Measurements from ENCODE around the gene MRGPRX1. TPM values are rescaled to one million over a fixed set of nuclear protein-coding genes. Genes with fewer than 3 reads are reported as not detected.
"Not testable (repeated sequence)": the region's sequence is repeated elsewhere in the genome, so short reads cannot be mapped to it uniquely, and the experiment has no call there.

MRGPRX1 gene
- total RNA-seq = not detected

- ATAC-seq (no peak), DNase-seq (ENCODE audit: low spot score) (no peak)
Measured at GRCh38 chr11:18939314-18939713, at the start of gene MRGPRX1. Gene MRGPRX1 (minus strand): TSS chr11:18939414. CDS start chr11:18934784, 4,630 bp downstream.

DNA sequence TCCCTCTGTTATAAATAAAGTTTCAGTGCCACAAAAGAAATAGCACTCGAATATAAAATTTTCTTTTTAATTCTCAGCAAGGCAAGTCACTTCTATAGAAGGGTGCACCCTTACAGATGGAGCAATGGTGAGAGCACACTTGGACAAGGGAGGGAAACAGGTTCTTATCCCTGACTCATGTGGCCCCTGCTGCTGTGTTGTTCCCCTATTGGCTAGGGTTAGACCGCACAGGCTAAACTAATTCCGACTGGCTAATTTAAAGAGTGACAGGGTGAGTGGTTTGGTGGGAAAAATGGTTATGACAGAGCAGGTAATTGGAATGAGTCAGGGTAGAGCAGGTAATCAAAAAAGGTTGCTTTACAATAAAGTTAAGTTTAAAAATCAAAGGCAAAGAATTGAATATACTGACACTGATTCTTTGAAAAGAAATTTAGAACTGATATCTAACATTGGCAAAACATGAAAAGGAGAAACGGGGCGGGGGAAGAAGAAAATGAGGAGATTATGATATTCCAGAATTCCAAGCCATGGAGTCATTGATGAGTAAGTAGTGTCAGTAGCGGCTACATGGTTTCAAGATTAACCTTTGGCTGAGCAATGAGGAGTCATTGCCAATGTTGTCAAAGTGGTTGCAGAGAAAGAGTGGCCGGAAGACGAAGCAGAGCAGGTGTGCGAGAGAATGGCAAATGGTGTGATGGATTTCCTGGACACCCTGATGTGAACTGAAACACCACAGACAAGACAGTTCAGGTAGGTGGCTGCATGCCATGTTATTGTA is 48.4 kb upstream of the MRGPRX1 start:
- ATAC-seq (no peak), DNase-seq (ENCODE audit: low spot score) (no peak)

DNA sequence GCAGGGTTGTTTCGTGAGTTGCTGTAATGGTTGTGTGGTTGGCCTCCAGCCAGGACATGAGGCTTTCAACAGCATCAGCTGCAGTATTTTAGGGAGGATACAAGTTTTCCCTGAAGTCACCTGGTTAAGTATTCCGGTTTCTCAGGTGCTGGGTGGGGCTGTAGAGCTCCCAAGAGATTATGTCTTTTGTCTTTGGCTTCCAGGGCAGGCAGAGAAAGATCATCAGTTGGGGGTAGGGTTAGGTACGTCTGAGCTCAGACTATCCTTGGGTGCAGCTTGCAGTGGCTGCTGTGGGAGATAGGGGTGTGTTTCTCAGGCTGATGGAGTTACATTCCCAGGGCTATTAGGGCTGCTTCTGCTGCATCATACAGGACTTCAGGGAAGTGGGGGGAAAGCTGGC is 47.5 kb upstream of the MRGPRX1 start:
- no peak for ATAC-seq

DNA sequence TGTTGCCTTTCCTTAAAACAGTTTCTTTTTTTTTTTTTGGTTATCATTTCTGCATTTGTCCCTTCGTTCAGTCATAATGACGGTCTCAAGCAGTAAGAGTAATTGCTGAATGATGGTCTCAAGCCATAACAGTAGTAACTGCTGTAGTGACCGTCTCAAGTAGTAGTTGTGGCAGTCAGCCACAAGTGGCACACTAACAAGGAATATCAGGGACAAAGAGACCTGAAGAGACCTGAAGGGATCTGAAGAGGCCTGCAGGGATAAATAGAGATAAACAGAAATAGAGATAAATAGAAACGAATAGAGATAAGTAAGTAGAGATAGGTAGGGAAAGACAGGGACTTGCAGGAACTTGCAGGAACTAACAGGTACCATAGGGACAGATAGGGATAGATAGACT is 42.7 kb upstream of the MRGPRX1 start:
- no peak for DNase-seq (ENCODE audit: low spot score)
- ATAC-seq = no peak

More for the DNA sequence above, 47.5 kb upstream of the MRGPRX1 start:
- no peak for DNase-seq (ENCODE audit: low spot score)

DNA sequence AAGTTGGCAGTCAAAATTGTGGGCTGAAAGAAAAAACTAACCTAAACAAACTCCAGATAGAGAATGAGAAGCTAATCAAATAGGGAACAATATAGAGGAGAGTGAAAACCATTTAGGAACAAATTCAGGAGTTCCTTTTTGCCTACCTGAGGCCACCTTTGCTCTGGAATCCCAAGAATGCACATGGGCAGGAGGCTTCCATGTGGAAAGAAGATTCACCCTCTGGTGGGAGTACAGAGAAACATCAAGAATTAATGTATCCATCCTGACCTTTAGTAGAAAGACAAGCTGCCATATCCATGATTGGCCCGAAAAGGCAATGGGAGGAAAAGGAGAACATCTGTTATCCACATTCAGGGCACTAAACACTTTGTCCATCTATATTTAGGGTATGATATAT is 35.0 kb upstream of the MRGPRX1 start:
- DNase-seq (ENCODE audit: low spot score) (no peak), ATAC-seq (no peak)

GRCh38 chr11:18972336-18972735 is 33.1 kb upstream of the MRGPRX1 start:
- ATAC-seq = no peak
- DNase-seq (ENCODE audit: low spot score) = no peak

DNA sequence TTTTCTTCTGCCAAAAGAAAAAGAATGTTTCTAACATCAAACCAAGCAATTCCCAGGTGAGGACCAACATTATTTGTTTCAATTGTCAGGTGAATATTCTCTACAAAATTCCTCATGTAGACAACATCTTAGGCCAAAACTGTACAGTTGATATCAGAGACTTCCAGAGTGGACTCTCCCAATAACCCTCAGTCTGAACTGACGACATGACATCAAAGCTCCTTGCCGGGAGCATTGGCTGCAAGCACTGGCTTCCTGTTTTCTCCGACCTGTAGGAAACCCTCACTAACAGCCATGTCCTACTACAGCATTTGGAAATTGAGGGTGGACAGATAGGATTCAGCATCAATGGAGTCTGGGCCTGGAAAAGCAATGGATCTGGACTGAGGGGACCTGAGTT is 30.5 kb upstream of the MRGPRX1 start:
- ATAC-seq (no peak), DNase-seq (ENCODE audit: low spot score) (no peak)

GRCh38 chr11:18958221-18958910 is 19.2 kb upstream of the MRGPRX1 start:
- no peak for DNase-seq (ENCODE audit: low spot score)
- ATAC-seq = no peak

DNA sequence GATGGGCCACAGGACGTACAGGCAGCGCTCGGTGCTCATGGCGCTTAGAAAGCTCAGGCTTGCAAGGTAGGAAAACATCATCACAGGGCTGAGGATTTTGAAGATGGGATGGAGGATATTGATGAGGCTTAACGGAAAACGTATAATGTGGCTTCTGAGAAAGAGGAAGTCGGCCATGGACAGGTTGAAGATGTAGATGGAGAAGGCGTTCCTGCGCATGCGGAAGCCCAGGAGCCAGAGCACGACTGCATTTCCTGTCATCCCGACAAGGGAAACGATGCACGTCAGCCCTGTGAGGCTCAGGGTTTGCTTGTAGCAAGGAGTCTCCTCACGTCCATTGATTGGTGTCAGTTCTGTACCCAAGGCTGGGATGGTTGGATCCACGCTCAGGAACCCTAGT is 17.4 kb upstream of the MRGPRX1 start:
- no peak for DNase-seq (ENCODE audit: low spot score)
- no peak for ATAC-seq

GRCh38 chr11:18936002-18936673 is 3.1 kb downstream of the MRGPRX1 start:
- DNase-seq (ENCODE audit: low spot score) (no peak), ATAC-seq (no peak)

- DNase-seq (ENCODE audit: low spot score) = no peak
- ATAC-seq = no peak
Measured at GRCh38 chr11:18934195-18934814, 4.9 kb downstream of the MRGPRX1 start.

DNA sequence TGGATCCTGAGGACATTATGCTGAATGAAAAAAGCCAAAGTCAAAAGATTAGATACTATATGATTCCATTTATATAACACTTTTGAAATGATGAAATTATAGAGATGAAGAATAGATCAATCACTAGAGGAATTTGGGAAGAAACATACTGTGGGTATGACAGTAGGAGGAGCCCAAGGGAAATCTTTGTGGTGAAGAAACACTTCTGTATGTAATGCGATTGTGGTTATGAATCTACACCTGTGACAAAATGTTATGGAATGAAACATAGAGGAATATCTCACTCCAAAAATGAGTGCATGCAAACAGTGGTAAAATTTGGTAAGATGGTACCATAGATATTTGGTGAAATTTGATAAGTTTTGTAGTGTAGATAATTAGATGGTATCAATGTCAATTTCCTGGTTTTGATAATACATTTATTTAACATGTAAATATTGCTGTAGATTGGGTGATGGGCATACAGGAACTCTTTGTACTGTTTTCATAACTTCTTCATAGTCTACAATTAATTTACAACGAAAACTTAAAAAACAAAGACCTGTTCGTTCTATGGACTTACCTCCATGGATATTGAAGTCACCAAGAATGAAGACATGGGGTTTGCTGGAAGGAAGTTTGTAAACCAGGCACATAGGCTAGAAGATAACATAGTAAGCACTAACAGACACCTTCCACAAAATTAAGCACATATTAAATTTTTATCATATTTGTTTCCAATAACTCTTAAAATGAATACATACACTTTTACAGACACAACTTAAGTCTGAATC is 11.5 kb downstream of the MRGPRX1 start:
- ATAC-seq = no peak

GRCh38 chr11:18925426-18925825 is 13.8 kb downstream of the MRGPRX1 start:
- not testable (repeated sequence) for DNase-seq (ENCODE audit: low spot score); ATAC-seq

More for the DNA sequence above, 11.5 kb downstream of the MRGPRX1 start:
- DNase-seq (ENCODE audit: low spot score) = no peak

DNA sequence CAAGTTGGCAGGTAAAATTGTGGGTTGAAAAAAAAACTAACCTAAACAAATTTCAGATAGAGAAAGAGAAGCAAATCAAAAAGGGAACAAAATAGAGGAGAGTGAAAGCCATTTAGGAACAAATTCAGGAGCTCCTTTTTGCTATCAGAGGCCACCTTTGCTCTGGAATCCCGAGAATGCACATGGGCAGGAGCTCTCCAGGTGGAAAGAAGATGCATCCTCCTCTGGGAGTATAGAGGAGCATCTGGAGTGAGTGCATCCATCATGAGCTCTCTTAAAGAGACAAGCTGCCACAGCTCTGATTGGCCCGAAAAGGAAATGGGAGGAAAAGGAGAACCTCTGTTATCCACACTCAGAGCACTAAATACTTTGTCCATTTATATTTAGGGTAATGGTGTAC is 26.3 kb downstream of the MRGPRX1 start:
- DNase-seq (ENCODE audit: low spot score) (no peak), ATAC-seq (no peak)

DNA sequence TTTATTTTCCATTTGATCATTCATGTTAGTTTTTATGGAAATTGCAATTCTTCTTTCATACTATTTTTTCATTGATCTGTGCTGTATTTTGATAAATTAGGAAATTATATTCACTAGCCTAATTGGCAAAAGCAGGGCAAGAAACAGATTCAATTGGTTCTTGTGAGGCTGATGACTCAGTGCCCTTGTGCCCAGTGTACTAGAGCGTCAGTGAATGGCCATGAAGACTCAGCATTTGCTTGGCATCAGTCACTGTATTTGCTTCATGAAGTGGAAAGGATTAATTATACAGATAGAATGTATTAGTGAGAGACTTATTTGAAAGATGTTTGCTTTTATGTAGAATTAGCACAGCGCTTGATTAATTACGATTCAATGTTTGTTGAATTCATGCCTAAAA is 31.8 kb downstream of the MRGPRX1 start:
- ATAC-seq = no peak
- DNase-seq (ENCODE audit: low spot score) = no peak

DNA sequence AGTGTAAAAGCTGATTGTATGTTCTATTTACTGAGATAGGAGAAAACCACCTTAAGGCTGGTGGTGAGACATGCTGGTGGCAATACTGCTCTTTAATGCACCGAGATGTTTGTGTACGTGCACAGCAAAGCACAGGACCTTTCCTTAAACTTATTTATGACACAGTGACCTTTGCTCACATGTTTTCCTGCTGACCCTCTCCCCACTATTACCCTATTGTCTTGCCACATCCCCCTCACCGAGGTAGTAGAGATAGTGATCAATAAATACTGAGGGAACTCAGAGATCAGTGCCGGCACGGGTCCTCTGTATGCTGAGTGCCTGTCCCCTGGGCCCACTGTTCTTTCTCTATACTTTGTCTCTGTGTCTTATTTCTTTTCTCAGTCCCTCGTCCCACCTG is 38.6 kb downstream of the MRGPRX1 start:
- not testable (repeated sequence) for ATAC-seq; DNase-seq (ENCODE audit: low spot score)

DNA sequence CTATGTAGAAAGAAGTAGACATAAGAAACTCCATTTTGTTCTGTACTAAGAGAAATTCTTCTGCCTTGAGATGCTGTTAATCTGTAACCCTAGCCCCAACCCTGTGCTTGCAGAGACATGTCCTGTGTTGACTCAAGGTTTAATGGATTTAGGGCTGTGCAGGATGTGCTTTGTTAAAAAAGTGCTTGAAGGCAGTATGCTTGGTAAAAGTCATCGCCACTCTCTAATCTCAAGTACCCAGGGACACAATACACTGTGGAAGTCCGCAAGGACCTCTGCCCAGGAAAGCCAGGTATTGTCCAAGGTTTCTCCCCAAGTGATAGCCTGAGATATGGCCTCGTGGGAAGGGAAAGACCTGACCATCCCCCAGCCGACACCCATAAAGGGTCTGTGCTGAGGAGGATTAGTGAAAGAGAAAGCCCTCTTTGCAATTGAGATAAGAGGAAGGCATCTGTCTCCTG is 39.0 kb downstream of the MRGPRX1 start:
- not testable (repeated sequence) for ATAC-seq; DNase-seq (ENCODE audit: low spot score)

DNA sequence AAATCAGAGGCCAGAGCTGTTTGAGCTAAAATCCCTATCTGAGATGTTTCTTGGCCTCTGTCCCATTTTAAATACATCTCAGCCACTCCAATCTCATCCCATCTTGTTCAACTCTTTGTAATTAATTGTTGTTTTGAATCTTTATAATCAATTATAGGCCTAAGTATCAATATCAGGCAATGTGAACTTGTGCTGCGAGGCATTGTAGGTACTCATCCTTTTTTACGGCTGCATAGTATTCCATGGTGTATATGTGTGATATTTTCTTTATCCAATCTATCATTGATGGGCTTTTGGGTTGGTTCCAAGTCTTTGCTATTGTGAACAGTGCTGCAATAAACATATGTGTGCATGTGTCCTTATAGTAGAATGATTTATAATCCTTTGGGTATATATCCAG is 47.5 kb downstream of the MRGPRX1 start:
- not testable (repeated sequence) for ATAC-seq

GRCh38 chr11:18890615-18891014 is 48.6 kb downstream of the MRGPRX1 start:
- ATAC-seq (no peak), DNase-seq (ENCODE audit: low spot score) (no peak)

More for the DNA sequence above, 47.5 kb downstream of the MRGPRX1 start:
- not testable (repeated sequence) for DNase-seq (ENCODE audit: low spot score)
